PC-3 (cell line): ENCODE measurements around the gene PTPRA. TPM values are rescaled to one million over a fixed set of nuclear protein-coding genes. Genes with fewer than 3 reads are reported as not detected.

Experiments used
- ATAC-seq: fragments of 200-7000 bp; cut with Tn5 transposase; 2 replicates; pipeline ENCODE4 v1.9.1; 2020; ENCODE audit warnings: mild to moderate bottlenecking, moderate library complexity
- BruUV-seq: library from RNA; stranded (reverse); fragments of 400-500 nt; replicated peaks from 2 replicates; lab custom pipeline; 2021; lab: Mats Ljungman, UMichigan
- CTCF ChIA-PET: fragments of 300-600 bp; sonication (Branson Sonifier 250); formaldehyde crosslinking; loops from one replicate; lab custom pipeline; 2022; ENCODE audit warnings: antibody characterized with exemption; lab: Charles Lee
- POLR2A ChIA-PET: fragments of 300-600 bp; sonication (Branson Sonifier 250); formaldehyde crosslinking; loops from one replicate; lab custom pipeline; 2022; ENCODE audit warnings: antibody characterized with exemption; ENCODE audit not compliant: unreplicated experiment; lab: Charles Lee
- DNase-seq: peaks from one replicate; pipeline ENCODE4 v3.0.0-alpha.2; 2015
- H2AFZ ChIP-seq: fragments of 300-600 bp; sonication (generic); 2 replicates; pipeline ENCODE4 v1.6.0; 2016; ENCODE audit warnings: antibody characterized with exemption, low read length
- H3F3A ChIP-seq: fragments of 300-600 bp; sonication (generic); one replicate; pipeline ENCODE4 v1.6.0; 2017; ENCODE audit warnings: antibody characterized with exemption, low read length, control low read depth, mild to moderate bottlenecking; ENCODE audit not compliant: unreplicated experiment
- H3K27ac ChIP-seq: fragments of 300-600 bp; sonication (generic); 2 replicates; pipeline ENCODE4 v1.5.1; 2016; ENCODE audit warnings: mild to moderate bottlenecking, low read length
- H3K27me3 ChIP-seq: fragments of 300-600 bp; sonication (generic); 2 replicates; pipeline ENCODE4 v1.6.1; 2016; ENCODE audit warnings: low read length, mixed read lengths
- H3K36me3 ChIP-seq: fragments of 300-600 bp; sonication (generic); 2 replicates; pipeline ENCODE4 v1.6.1; 2016; ENCODE audit warnings: low read depth, mixed run types, low read length, mixed read lengths
- H3K4me1 ChIP-seq: fragments of 300-600 bp; sonication (generic); 2 replicates; pipeline ENCODE4 v1.5.1; 2016; ENCODE audit warnings: low read length; ENCODE audit not compliant: insufficient read depth
- H3K4me2 ChIP-seq: fragments of 300-600 bp; sonication (generic); 2 replicates; pipeline ENCODE4 v1.6.0; 2016; ENCODE audit warnings: low read length
- H3K4me3 ChIP-seq: fragments of 300-600 bp; sonication (generic); 2 replicates; pipeline ENCODE4 v1.5.1; 2016; ENCODE audit warnings: mild to moderate bottlenecking, low read length, mixed read lengths
- H3K79me2 ChIP-seq: fragments of 300-600 bp; sonication (generic); 2 replicates; pipeline ENCODE4 v1.6.1; 2017; ENCODE audit warnings: low read length, mixed read lengths
- H3K9ac ChIP-seq: fragments of 300-600 bp; sonication (generic); 2 replicates; pipeline ENCODE4 v1.6.0; 2016; ENCODE audit warnings: mild to moderate bottlenecking, low read length
- H3K9me2 ChIP-seq: fragments of 300-600 bp; sonication (generic); replicated peaks from 2 replicates; pipeline ENCODE4 v1.6.1; 2016; ENCODE audit warnings: mixed run types, low read length, mixed read lengths
- H3K9me3 ChIP-seq: fragments of 300-600 bp; sonication (generic); 2 replicates; pipeline ENCODE4 v1.6.1; 2016; ENCODE audit warnings: low read length, mixed read lengths
- H4K20me1 ChIP-seq: fragments of 300-600 bp; sonication (generic); 2 replicates; pipeline ENCODE4 v1.6.1; 2016; ENCODE audit warnings: low read length, mixed read lengths
- CTCF ChIP-seq: fragments of 300-600 bp; sonication (generic); conservative IDR thresholded peaks from 2 replicates; pipeline ENCODE4 v1.5.1; 2017; ENCODE audit warnings: antibody characterized with exemption, low read depth, mild to moderate bottlenecking, low read length
- EZH2 ChIP-seq: fragments of 300-600 bp; sonication (generic); IDR thresholded peaks from one replicate; pipeline ENCODE4 v1.6.1; 2017; ENCODE audit warnings: antibody characterized with exemption, mild to moderate bottlenecking, low read length; ENCODE audit not compliant: unreplicated experiment
- EZH2phosphoT487 ChIP-seq: fragments of 300-600 bp; sonication (generic); IDR thresholded peaks from 2 replicates; pipeline ENCODE4 v1.6.1; 2018; ENCODE audit warnings: mild to moderate bottlenecking, antibody characterized with exemption, low read length, borderline replicate concordance
- intact Hi-C: fragments of 100-400 bp; cut with micrococcal nuclease; formaldehyde crosslinking; loops from 2 replicates; pipeline ENCODE4 v1.9.0; 2023
- total RNA-seq: library from RNA; depleted of rRNA; stranded (reverse); fragments of >200 nt; gene quantifications from 2 replicates; pipeline ENCODE4 v1.2.3, GENCODE V29; 2014

PTPRA gene
- total RNA-seq, 1 experiment from 2014 or later: 35.0 TPM

DNA sequence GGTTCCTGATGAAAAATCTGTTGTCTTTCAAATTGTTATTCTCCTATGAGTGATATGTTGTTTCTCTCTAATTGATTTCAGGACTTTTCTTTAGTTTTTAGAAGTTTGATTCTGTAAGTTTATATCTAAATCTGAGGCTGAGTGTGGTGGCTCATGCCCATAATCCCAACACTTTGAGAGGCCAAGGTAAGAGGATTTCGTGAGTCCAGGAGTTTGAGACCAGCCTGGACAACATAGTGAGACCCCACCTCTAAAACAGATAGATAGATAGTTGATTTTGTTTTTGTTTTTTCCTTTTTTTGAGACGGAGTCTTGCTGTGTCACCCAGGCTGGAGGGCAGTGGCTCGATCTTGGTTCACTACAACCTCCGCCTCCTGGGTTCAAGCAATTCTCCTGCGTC is 64.6 kb downstream of the PTPRA start:
- no peaks in the 10 kb centered on the region for H3K36me3 ChIP-seq
- no peak overlapping the region for H3K27ac ChIP-seq
- H2AFZ ChIP-seq: no peak overlapping the region
- no peaks in the 10 kb centered on the region for H3K9me3 ChIP-seq
- no peak overlapping the region for H3K4me2 ChIP-seq
- ChIA-PET POLR2A (interaction anchor here (0.6 kb wide), 1 partner anchor 41 kb away, joined by 5 read pairs; no protein-coding TSS in a partner anchor), CTCF (no interaction called here)
- H3K9me2 ChIP-seq: no peaks in the 10 kb centered on the region
- ATAC-seq (no peak), DNase-seq (no peak)
- no peak for TF ChIP-seq EZH2
- TF ChIP-seq CTCF: no peak
- no peak for TF ChIP-seq EZH2phosphoT487
- intact Hi-C loops: no loop called here
- H3K4me1 ChIP-seq: no peaks in the 10 kb centered on the region
- no peaks in the 10 kb centered on the region for H3K79me2 ChIP-seq
- H3K9ac ChIP-seq: no peak overlapping the region
- no peaks in the 10 kb centered on the region for H4K20me1 ChIP-seq
- BruUV-seq: no TSS peak
- H3K4me3 ChIP-seq: no peak overlapping the region
- H3F3A ChIP-seq: no peaks in the 10 kb centered on the region
- no peaks in the 10 kb centered on the region for H3K27me3 ChIP-seq

DNA sequence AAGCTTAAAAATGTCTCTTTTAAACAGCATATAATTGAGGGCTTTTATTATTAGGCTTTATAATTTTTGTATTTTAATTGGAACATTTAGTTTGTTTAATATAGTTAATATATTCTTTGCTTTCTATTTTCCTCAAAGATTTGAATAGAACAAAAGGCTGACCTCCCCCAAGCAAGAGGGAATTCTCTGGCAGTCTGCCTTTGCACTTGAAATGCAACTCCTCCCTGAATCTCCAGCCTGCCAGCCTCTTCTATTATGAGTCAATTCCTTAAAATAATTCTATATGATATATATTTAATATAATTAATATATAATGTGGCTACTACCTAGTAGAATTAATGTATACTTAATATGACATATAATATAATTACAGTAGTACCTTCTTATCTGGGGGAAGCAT is 69.2 kb downstream of the PTPRA start:
- Histone ChIP-seq H3K9ac (no peak overlapping the region), H2AFZ (no peak overlapping the region), H3K4me1 (no peaks in the 10 kb centered on the region), H3K79me2 (no peaks in the 10 kb centered on the region), H3K9me2 (no peaks in the 10 kb centered on the region), H3F3A (no peaks in the 10 kb centered on the region), H3K27ac (no peak overlapping the region), H4K20me1 (no peaks in the 10 kb centered on the region), H3K36me3 (no peaks in the 10 kb centered on the region), H3K9me3 (no peaks in the 10 kb centered on the region), H3K4me3 (no peak overlapping the region), H3K4me2 (no peak overlapping the region), H3K27me3 (no peaks in the 10 kb centered on the region)
- TF ChIP-seq EZH2 (no peak), CTCF (no peak), EZH2phosphoT487 (no peak)
- CTCF ChIA-PET: no interaction called here
- DNase-seq (no peak), ATAC-seq (no peak)
- intact Hi-C loops: no loop called here
- POLR2A ChIA-PET: no interaction called here
- BruUV-seq: no TSS peak

GRCh38 chr20:2946988-2947961 is 74.0 kb downstream of the PTPRA start:
- intact Hi-C loops: no loop called here
- Histone ChIP-seq H3K9me2 (no peaks in the 10 kb centered on the region), H4K20me1 (no peaks in the 10 kb centered on the region), H3K27me3 (no peaks in the 10 kb centered on the region), H3K36me3 (no peaks in the 10 kb centered on the region), H3K4me2 (no peak overlapping the region), H3K9me3 (no peaks in the 10 kb centered on the region), H3F3A (no peaks in the 10 kb centered on the region), H3K79me2 (no peaks in the 10 kb centered on the region), H3K4me3 (no peak overlapping the region), H2AFZ (no peak overlapping the region), H3K4me1 (no peaks in the 10 kb centered on the region), H3K27ac (no peak overlapping the region), H3K9ac (no peak overlapping the region)
- ATAC-seq (no peak), DNase-seq (no peak)
- BruUV-seq: no TSS peak
- no peak for TF ChIP-seq CTCF
- TF ChIP-seq EZH2: no peak
- no peak for TF ChIP-seq EZH2phosphoT487
- CTCF ChIA-PET: no interaction called here
- POLR2A ChIA-PET: no interaction called here
